Thoracic aorta (tissue), 2 donors: ENCODE data around the gene HOXA6. TPM values are rescaled to one million over a fixed set of nuclear protein-coding genes. Genes with fewer than 3 reads are reported as not detected.

Experiments
- ATAC-seq: fragments of 150-250 bp; one replicate; pipeline ENCODE4 v1.8.0; 2017; ENCODE audit warnings: low read depth; ENCODE audit not compliant: insufficient number of reproducible peaks, low FRiP score
- DNase-seq: peaks from one replicate; pipeline ENCODE4 v3.0.0-alpha.2; 2020; ENCODE audit warnings: low spot score
- H3K27ac ChIP-seq, 2 donors: fragments of 200-600 bp; sonication (generic); 1 replicate in 1 of 2; 2 replicates in 1 of 2; pipeline ENCODE4 v1.5.1; 2016; ENCODE audit warnings: mild to moderate bottlenecking in 2 of 2, moderate library complexity in 2 of 2
- H3K27me3 ChIP-seq: fragments of 200-600 bp; sonication (generic); replicated peaks from 2 replicates; pipeline ENCODE4 v1.6.0; 2016; ENCODE audit warnings: mild to moderate bottlenecking; ENCODE audit not compliant: insufficient read depth
- H3K36me3 ChIP-seq: fragments of 200-600 bp; sonication (generic); one replicate; pipeline ENCODE4 v1.5.1; 2016
- H3K4me1 ChIP-seq, 2 donors: fragments of 200-600 bp; sonication (generic); 1 replicate in 1 of 2; 2 replicates in 1 of 2; pipeline versions ENCODE4 v1.5.1 to v1.6.0; 2016; ENCODE audit warnings: low read depth in 2 of 2, mild to moderate bottlenecking in 1 of 2; ENCODE audit not compliant: control insufficient read depth in 1 of 2
- H3K4me3 ChIP-seq: fragments of 200-600 bp; sonication (generic); 2 replicates; pipeline ENCODE4 v1.5.1; 2016; ENCODE audit warnings: mild to moderate bottlenecking
- H3K9me3 ChIP-seq: fragments of 200-600 bp; sonication (generic); 2 replicates; pipeline ENCODE4 v1.5.1; 2016
- total RNA-seq, 2 donors: library from RNA; depleted of rRNA; stranded (reverse); fragments of >200 nt; gene quantifications; one replicate each; pipeline versions ENCODE4 v1.1.0 to v1.2.3, GENCODE V29; 2016
- TF ChIP-seq, protein P1 (sequence below): fragments of 200-600 bp; sonication (generic); IDR thresholded peaks from one replicate; pipeline ENCODE4 v1.5.1; 2019; ENCODE audit warnings: antibody characterized with exemption

HOXA6 gene
- total RNA-seq, 2 donors from 2014 or later = not detected

- H3K27me3 ChIP-seq = no peaks in the 10 kb centered on the region
- DNase-seq = no peak
- no peak for ATAC-seq
- H3K4me3 ChIP-seq = peak overlapping the region; percentile 99
- TF ChIP-seq, protein P1, sequence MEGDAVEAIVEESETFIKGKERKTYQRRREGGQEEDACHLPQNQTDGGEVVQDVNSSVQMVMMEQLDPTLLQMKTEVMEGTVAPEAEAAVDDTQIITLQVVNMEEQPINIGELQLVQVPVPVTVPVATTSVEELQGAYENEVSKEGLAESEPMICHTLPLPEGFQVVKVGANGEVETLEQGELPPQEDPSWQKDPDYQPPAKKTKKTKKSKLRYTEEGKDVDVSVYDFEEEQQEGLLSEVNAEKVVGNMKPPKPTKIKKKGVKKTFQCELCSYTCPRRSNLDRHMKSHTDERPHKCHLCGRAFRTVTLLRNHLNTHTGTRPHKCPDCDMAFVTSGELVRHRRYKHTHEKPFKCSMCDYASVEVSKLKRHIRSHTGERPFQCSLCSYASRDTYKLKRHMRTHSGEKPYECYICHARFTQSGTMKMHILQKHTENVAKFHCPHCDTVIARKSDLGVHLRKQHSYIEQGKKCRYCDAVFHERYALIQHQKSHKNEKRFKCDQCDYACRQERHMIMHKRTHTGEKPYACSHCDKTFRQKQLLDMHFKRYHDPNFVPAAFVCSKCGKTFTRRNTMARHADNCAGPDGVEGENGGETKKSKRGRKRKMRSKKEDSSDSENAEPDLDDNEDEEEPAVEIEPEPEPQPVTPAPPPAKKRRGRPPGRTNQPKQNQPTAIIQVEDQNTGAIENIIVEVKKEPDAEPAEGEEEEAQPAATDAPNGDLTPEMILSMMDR = no peak
- peaks cover 3 to 78% of the 10 kb centered on the region in 2 donors for H3K4me1 ChIP-seq
- H3K9me3 ChIP-seq = no peaks in the 10 kb centered on the region
- H3K36me3 ChIP-seq = no peaks in the 10 kb centered on the region
- peak overlapping the region; percentile 96 to 99 for H3K27ac ChIP-seq
These were observed 23.3 kb downstream of the HOXA6 start for GRCh38 chr7:27124096-27124901.

DNA sequence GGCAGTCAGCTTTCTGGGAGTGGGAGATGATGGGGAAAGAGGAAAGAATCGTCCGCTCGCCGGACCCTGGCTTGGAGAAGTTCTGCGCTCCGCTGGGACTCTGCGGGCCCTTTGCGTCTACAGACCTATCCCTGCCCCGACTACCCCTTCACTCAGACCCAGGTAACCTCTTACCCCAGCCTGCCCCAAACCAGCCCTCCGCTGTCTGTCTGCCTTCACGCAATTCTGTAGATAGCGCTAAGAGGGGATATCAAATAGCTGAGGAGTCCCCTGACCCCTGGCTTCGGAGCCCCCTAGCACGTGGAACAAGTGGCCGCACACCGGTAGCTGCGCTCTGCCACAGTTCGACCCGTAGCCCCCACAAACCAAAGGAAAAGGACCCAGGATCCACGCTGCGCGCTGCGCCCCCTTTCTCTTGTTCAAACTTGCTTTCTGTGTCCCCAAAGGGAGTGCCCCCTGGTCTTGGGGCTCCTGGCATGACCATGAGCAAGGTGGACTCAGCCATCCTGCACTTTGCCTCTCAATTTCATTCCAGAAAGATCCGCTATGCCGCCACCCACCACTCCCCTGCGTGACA lies 24.0 kb downstream of the HOXA6 start:
- H3K4me1 ChIP-seq = peaks cover 3 to 78% of the 10 kb centered on the region in 2 donors
- H3K9me3 ChIP-seq = no peaks in the 10 kb centered on the region
- no peaks in the 10 kb centered on the region for H3K36me3 ChIP-seq
- DNase-seq (no peak), ATAC-seq (no peak)
- no peaks in the 10 kb centered on the region for H3K27me3 ChIP-seq
- peak overlapping the region; percentile 99 for H3K4me3 ChIP-seq
- peak overlapping the region; percentile 96 to 99 for H3K27ac ChIP-seq
- TF ChIP-seq, protein P1 = no peak

DNA sequence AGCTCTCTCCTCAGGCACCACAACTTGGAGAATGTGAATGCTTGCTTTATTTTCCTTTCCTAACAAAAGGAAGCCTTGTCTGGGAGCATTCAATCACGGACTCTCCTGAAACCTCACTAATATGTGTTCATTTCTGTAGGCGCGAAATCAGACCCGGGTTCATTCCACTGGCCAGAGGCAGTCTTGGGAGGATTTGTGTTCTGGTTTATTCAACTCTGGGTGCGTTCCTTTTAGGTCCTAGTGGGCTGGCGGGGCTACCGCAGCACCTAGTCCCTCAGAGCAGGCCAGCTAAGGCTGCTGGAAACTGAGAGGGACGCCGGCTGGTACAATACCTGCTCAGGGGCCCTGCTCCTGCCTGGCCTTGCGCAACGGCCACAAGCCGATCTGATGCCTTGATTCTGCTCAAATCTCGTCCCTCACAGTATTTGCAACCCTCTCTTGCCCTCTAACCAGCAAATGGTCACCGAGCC lies 24.5 kb downstream of the HOXA6 start:
- TF ChIP-seq, protein P1 = no peak
- Histone ChIP-seq H3K4me3 (peak overlapping the region; percentile 99), H3K36me3 (no peaks in the 10 kb centered on the region), H3K9me3 (no peaks in the 10 kb centered on the region), H3K27ac (peak overlapping the region; percentile 96 to 99), H3K27me3 (no peaks in the 10 kb centered on the region), H3K4me1 (peaks cover 3 to 79% of the 10 kb centered on the region in 2 donors)
- no peak for ATAC-seq
- DNase-seq = no peak

DNA sequence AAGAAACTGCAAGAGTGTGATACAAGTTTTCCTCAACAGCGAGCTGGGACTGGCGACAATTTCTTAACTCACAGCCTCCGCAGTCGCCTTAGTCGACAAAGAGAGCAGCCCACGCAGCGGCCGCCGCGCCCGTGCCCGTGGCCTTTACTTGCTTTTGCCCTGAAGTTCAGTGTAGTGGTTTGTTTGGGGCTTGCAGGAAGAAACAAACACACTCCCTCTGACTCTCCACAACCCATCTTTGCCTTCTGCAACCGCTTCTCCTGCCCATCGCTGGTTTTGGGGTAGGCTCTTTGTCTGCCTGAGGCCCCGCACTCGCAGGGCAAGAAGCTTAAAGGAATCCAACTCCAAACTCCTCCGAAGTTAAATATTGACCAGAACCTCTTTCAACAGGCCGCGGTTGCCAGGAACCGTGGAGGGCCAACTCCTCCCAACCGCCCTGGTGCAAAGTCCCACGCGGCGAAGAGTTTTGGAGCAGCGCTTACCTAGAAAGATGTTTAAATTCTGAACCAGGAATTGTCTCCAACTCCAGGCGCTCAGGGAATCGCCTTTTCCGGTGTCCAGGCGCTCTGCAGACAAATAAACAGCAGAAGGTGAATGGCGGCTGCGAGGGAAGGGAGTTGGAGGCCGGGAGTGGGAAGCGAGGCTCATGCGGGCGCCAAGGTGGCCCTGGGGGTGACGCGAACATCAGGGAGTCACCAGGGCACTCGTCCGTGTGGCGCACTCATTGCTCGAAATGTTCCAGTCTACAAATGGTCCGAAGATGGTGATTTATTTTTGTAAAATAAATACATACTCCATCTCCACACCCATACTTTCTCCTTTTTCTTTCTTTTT lies 25.3 kb downstream of the HOXA6 start:
- H3K4me1 ChIP-seq = peaks cover 3 to 71% of the 10 kb centered on the region in 2 donors
- peak overlapping the region; percentile 96 to 99 for H3K27ac ChIP-seq
- H3K4me3 ChIP-seq = peak overlapping the region; percentile 99

More for the DNA sequence above, 25.3 kb downstream of the HOXA6 start:
- ATAC-seq (no peak), DNase-seq (no peak)
- Histone ChIP-seq H3K27me3 (no peaks in the 10 kb centered on the region), H3K36me3 (no peaks in the 10 kb centered on the region), H3K9me3 (no peaks in the 10 kb centered on the region)
- TF ChIP-seq, protein P1 = no peak
